RCC 7860 (cell line): Measurements from ENCODE around the gene DYSF.

Experiments
- DNase-seq: peaks from one replicate; pipeline ENCODE4 v3.0.0-alpha.2; 2015; ENCODE audit warnings: low spot score
- FAIRE-seq: peaks from 2 replicates; lab custom pipeline; 2012; peaks lifted over from hg19 to GRCh38; lab: Jason Lieb, UNC

Gene DYSF

GRCh38 chr2:71697106-71698004, 244.0 kb downstream of the DYSF start:
- DNase-seq (no peak), FAIRE-seq (no peak)

- no peak for DNase-seq
- FAIRE-seq, result no peak
These were observed 246.1 kb downstream of the DYSF start for GRCh38 chr2:71699428-71699827.

GRCh38 chr2:71700041-71700657, 246.8 kb downstream of the DYSF start:
- FAIRE-seq (no peak), DNase-seq (no peak)

GRCh38 chr2:71700658-71701397, 247.5 kb downstream of the DYSF start:
- FAIRE-seq (no peak), DNase-seq (no peak)

- FAIRE-seq, result no peak
- no peak for DNase-seq
These were observed 249.0 kb downstream of the DYSF start for GRCh38 chr2:71702071-71702970.

- DNase-seq (no peak), FAIRE-seq (no peak)
These were observed 249.9 kb downstream of the DYSF start for GRCh38 chr2:71702971-71703898.

GRCh38 chr2:71704131-71704561, 250.8 kb downstream of the DYSF start:
- DNase-seq, result no peak
- no peak for FAIRE-seq

- FAIRE-seq, result no peak
- DNase-seq, result no peak
These were observed 251.3 kb downstream of the DYSF start for GRCh38 chr2:71704688-71705087.

GRCh38 chr2:71705171-71705960, 252.0 kb downstream of the DYSF start:
- FAIRE-seq, result no peak
- DNase-seq, result no peak

GRCh38 chr2:71706121-71706520, 252.8 kb downstream of the DYSF start:
- FAIRE-seq, result no peak

GRCh38 chr2:71706836-71707235, 253.5 kb downstream of the DYSF start:
- no peak for FAIRE-seq
- DNase-seq, result no peak

More at GRCh38 chr2:71706121-71706520, 252.8 kb downstream of the DYSF start:
- no peak for DNase-seq

GRCh38 chr2:71710367-71711132, 257.2 kb downstream of the DYSF start:
- FAIRE-seq, result no peak

GRCh38 chr2:71711133-71711855, 257.9 kb downstream of the DYSF start:
- DNase-seq (no peak), FAIRE-seq (no peak)

More at GRCh38 chr2:71710367-71711132, 257.2 kb downstream of the DYSF start:
- no peak for DNase-seq

- DNase-seq (no peak), FAIRE-seq (no peak)
These were observed 258.9 kb downstream of the DYSF start for GRCh38 chr2:71712158-71712818.

GRCh38 chr2:71713581-71714580, 260.5 kb downstream of the DYSF start:
- peak; percentile 79 for DNase-seq

More at GRCh38 chr2:71713581-71714580, 260.5 kb downstream of the DYSF start:
- FAIRE-seq, result peak; percentile 94
